ENCODE results near the gene FITM2. TPM values are rescaled to one million over a fixed set of nuclear protein-coding genes. Genes with fewer than 3 reads are reported as not detected.
"Not testable (repeated sequence)": the region's sequence is repeated elsewhere in the genome, so short reads cannot be mapped to it uniquely, and the experiment has no call there.

The FITM2 gene
- total and polyA plus RNA-seq, 7 donors: 4.5 to 15.7 (median 12.0) TPM

DNA sequence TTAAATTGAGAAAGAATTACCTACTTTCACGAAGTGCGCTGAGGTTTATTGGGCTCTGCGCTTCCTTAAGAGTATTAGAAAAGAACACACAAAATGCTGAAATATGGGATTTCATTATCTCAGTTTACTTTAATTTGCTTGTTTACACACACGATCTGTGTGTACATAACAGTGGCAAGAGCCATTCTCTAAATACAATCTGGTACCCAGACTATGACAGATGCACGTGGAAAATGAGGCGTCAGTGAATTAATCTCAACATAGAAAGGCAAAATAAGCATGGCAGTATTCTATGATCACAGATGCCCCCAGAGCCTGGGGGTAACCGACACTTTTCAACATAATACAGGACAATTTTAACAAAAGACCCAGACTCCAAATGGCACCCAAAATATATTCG lies 8.3 kb downstream of the FITM2 start:
- 88 to 92% (median 91%) methylated on average over 8 of the region's 8 CpGs for WGBS, 3 donors
- DNase-seq (no peak), ATAC-seq (no peak)
- Histone ChIP-seq H3K9me3 (no peaks in the 10 kb centered on the region), H3K36me3 (ENCODE audit: insufficient read depth in 1 of 2, low read depth in 1 of 2) (peaks cover 2 to 33% of the 10 kb centered on the region in 2 donors), H3K27me3 (ENCODE audit: insufficient read depth in 3 of 3, low read length in 2 of 3) (no peaks in the 10 kb centered on the region), H3K27ac (no peak overlapping the region), H3K4me3 (no peak overlapping the region), H3K4me1 (no peaks in the 10 kb centered on the region)
- intact Hi-C loops (cut with DNase I): no loop called here
- TF ChIP-seq, protein P1, sequence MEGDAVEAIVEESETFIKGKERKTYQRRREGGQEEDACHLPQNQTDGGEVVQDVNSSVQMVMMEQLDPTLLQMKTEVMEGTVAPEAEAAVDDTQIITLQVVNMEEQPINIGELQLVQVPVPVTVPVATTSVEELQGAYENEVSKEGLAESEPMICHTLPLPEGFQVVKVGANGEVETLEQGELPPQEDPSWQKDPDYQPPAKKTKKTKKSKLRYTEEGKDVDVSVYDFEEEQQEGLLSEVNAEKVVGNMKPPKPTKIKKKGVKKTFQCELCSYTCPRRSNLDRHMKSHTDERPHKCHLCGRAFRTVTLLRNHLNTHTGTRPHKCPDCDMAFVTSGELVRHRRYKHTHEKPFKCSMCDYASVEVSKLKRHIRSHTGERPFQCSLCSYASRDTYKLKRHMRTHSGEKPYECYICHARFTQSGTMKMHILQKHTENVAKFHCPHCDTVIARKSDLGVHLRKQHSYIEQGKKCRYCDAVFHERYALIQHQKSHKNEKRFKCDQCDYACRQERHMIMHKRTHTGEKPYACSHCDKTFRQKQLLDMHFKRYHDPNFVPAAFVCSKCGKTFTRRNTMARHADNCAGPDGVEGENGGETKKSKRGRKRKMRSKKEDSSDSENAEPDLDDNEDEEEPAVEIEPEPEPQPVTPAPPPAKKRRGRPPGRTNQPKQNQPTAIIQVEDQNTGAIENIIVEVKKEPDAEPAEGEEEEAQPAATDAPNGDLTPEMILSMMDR (IDR thresholded peaks at IDR 0.05): no peak

DNA sequence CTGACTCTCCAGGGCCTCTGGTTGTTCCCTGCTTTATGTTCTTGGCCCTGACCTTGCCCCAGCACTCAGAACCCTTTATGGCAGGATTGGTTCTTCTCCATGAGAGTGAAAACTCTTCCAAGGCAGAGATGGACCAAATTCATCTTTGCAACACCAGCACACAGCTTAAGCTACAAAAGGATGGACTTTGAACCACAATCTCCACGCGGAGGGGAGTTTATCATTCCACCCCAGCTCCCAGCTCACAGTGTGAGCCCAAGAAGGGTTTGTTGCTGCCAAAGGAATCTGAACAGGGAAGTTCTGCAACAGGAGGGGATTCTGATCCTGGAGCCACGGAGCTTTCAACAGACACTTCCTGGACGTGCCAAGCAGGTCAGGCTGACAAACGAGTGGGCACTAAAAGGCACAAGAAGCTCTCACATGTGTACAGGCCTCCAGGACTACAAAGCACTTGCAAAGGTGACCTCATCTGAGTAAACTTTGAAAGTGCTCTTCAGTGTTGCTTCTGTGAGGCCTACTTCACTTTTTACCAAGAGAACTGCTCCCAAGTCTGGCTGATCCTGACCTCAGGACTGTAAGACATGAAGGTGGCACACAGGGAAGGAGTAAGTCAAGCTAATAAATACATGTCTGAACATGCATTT lies 8.9 kb downstream of the FITM2 start:
- no peak for ATAC-seq
- Histone ChIP-seq H3K27ac (no peak overlapping the region), H3K27me3 (ENCODE audit: insufficient read depth in 3 of 3, low read length in 2 of 3) (no peaks in the 10 kb centered on the region), H3K4me3 (no peak overlapping the region), H3K4me1 (no peaks in the 10 kb centered on the region), H3K36me3 (ENCODE audit: insufficient read depth in 1 of 2, low read depth in 1 of 2) (peaks cover 2 to 33% of the 10 kb centered on the region in 2 donors), H3K9me3 (no peaks in the 10 kb centered on the region)
- WGBS, 3 donors: 60 to 69% (median 65%) methylated on average over 5 of the region's 5 CpGs
- intact Hi-C loops (cut with DNase I): no loop called here
- DNase-seq: no peak
- TF ChIP-seq, protein P1 (IDR thresholded peaks at IDR 0.05): no peak

DNA sequence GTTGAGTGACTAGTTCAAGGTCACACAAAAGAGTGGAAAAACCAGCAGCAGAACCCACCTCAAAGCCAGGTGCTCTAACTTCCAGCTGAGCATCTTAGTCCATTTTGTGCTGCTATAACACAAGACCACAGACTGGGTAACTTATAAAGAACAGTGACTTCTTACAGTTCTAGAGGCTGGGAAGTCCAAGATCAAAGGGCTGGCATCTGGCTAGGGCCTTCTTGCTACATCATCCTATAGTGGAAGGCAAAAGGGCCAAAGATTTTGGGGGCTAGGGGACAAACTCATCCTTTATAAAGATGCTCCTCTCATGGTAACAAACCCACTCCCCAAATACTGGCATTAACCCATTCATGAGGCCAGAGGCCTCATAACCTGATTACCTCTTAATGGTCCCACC lies 9.7 kb downstream of the FITM2 start:
- no peaks in the 10 kb centered on the region for H3K27me3 ChIP-seq (ENCODE audit: insufficient read depth in 3 of 3, low read length in 2 of 3)
- peaks cover 2 to 24% of the 10 kb centered on the region in 2 donors for H3K36me3 ChIP-seq (ENCODE audit: insufficient read depth in 1 of 2, low read depth in 1 of 2)
- no peaks in the 10 kb centered on the region for H3K9me3 ChIP-seq
- ATAC-seq (no peak), DNase-seq (no peak)
- H3K4me3 ChIP-seq: no peak overlapping the region
- no peak overlapping the region for H3K27ac ChIP-seq
- TF ChIP-seq, protein P1 (IDR thresholded peaks at IDR 0.05): no peak
- no peaks in the 10 kb centered on the region for H3K4me1 ChIP-seq
- intact Hi-C loops (cut with DNase I): no loop called here

DNA sequence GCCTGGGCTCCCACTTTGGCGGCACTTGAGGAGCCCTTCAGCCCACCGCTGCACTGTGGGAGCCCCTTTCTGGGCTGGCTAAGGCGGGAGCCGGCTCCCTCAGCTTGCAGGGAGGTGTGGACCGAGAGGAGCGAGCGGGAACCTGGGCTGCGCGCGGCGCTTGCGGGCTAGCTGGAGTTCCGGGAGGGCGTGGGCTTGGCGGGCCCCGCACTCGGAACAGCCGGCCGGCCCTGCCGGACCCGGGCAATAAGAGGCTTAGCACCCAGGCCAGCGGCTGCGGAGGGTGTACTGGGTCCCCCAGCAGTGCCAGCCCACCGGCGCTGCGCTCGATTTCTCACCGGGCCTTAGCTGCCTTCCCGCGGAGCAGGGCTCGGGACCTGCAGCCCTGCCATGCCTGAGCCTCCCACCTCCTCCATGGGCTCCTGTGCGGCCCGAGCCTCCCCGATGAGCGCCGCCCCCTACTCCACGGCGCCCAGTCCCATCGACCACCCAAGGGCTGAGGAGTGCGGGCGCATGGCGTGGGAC lies 11.9 kb downstream of the FITM2 start:
- H3K27me3 ChIP-seq (ENCODE audit: insufficient read depth in 3 of 3, low read length in 2 of 3); H3K27ac ChIP-seq; H3K4me1 ChIP-seq; ATAC-seq; DNase-seq; intact Hi-C loops (cut with DNase I); H3K4me3 ChIP-seq; H3K36me3 ChIP-seq (ENCODE audit: insufficient read depth in 1 of 2, low read depth in 1 of 2); H3K9me3 ChIP-seq: not testable (repeated sequence)
- WGBS, 3 donors: 92 to 93% (median 93%) methylated on average over 26 to 42 of the region's 42 CpGs

DNA sequence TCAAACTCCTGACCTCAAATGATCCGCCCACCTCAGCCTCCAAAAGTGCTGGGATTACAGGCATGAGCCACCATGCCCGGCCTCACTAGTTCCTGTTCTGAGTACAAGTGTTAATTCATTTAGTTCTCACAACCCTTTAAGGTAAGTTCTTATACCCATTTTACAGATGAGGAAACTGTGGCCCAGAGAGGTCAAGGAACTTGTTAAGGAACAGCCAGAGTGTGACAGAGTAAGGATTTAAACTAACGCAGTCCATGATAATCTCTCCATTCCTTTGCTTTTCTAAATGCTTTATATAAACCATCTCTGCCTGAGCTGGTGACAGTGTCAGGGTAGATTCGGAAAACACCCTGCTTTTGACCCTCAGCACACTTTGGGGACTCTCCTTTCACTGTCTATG lies 13.3 kb downstream of the FITM2 start:
- TF ChIP-seq, protein P1 (IDR thresholded peaks at IDR 0.05): no peak
- Histone ChIP-seq H3K9me3 (no peaks in the 10 kb centered on the region), H3K27me3 (ENCODE audit: insufficient read depth in 3 of 3, low read length in 2 of 3) (no peaks in the 10 kb centered on the region), H3K27ac (no peak overlapping the region), H3K36me3 (ENCODE audit: insufficient read depth in 1 of 2, low read depth in 1 of 2) (no peaks in the 10 kb centered on the region), H3K4me3 (no peak overlapping the region), H3K4me1 (no peaks in the 10 kb centered on the region)
- no peak for ATAC-seq
- DNase-seq: no peak
- intact Hi-C loops (cut with DNase I): no loop called here
- WGBS, 3 donors: 88 to 95% (median 90%) methylated on average over 4 of the region's 4 CpGs
